Activated CD8-positive, alpha-beta T cell treated with anti-CD3 and anti-CD28 coated beads, Interleukin-2, amount 10 ng/mL, durations not matched to agents 7 days and 5 days (primary cell): Measurements from ENCODE around the gene RTN4RL2. TPM values are rescaled to one million over a fixed set of nuclear protein-coding genes. Genes with fewer than 3 reads are reported as not detected.

ENCODE experiments used
- ATAC-seq: fragments of 150-1000 bp; cut with Tn5 transposase; one replicate; pipeline ENCODE4 v1.10.0; 2021; ENCODE audit warnings: moderate library complexity
- CTCF ChIA-PET: fragments of 350-600 bp; sonication (Branson Sonifier 250); formaldehyde crosslinking; loops from one replicate; lab custom pipeline; 2021; ENCODE audit warnings: antibody characterized with exemption; lab: Charles Lee
- POLR2A ChIA-PET: fragments of 350-600 bp; sonication (Branson Sonifier 250); formaldehyde crosslinking; loops from one replicate; lab custom pipeline; 2021; ENCODE audit warnings: antibody characterized with exemption; lab: Charles Lee
- DNase-seq: peaks from one replicate; pipeline ENCODE4 v3.0.0-alpha.2; 2020
- H3K27ac Mint-ChIP-seq: one replicate; pipeline ENCODE4 v1.8.0; 2021; ENCODE audit warnings: mild to moderate bottlenecking, mixed read lengths
- H3K27me3 Mint-ChIP-seq: one replicate; pipeline ENCODE4 v1.8.0; 2021; ENCODE audit warnings: low read depth, mixed read lengths
- H3K36me3 Mint-ChIP-seq: one replicate; pipeline ENCODE4 v1.8.0; 2021; ENCODE audit warnings: low read depth, mixed read lengths
- H3K4me1 Mint-ChIP-seq: one replicate; pipeline ENCODE4 v1.8.0; 2021; ENCODE audit warnings: low read depth, mixed read lengths
- H3K4me3 Mint-ChIP-seq: one replicate; pipeline ENCODE4 v1.8.0; 2021; ENCODE audit warnings: mild to moderate bottlenecking, mixed read lengths
- H3K9me3 Mint-ChIP-seq: one replicate; pipeline ENCODE4 v1.8.0; 2022; ENCODE audit warnings: mixed read lengths; ENCODE audit not compliant: insufficient read depth
- total RNA-seq, 2 experiments: library from RNA; stranded (reverse); gene quantifications; one replicate each; pipeline ENCODE4 v1.2.3, GENCODE V29; 2021

Gene RTN4RL2
- under 1 TPM; 0.47 to 0.57 TPM for total RNA-seq

GRCh38 chr11:57460022-57460757 lies at the start of gene RTN4RL2:
Gene RTN4RL2, plus strand, starts transcription at chr11:57460528. Its CDS starts 338 bp downstream, at chr11:57460866.
- Mint-ChIP-seq H3K36me3 (no peaks in the 10 kb centered on the region), H3K9me3 (no peaks in the 10 kb centered on the region), H3K27ac (no peak within 1 kb of the TSS), H3K4me1 (peaks cover 39% of the 10 kb centered on the region), H3K27me3 (peaks cover 39% of the 10 kb centered on the region), H3K4me3 (peak within 1 kb of the TSS; percentile 70)
- CTCF ChIA-PET = interaction anchor here (0.6 to 9.8 kb wide), 20 partner anchors 8 to 1075 kb away, joined by 3 to 239 read pairs (median 4); partner anchors contain the start of gene SLC43A3
- POLR2A ChIA-PET = interaction anchor here (1.3 kb wide), 1 partner anchor 65 kb away, joined by 3 read pairs; no protein-coding TSS in a partner anchor
- DNase-seq = peak; percentile 65
- ATAC-seq = peak; percentile 69

GRCh38 chr11:57413681-57414080 lies 46.6 kb upstream of the RTN4RL2 start:
- Mint-ChIP-seq H3K4me3 (no peak overlapping the region), H3K27ac (peak overlapping the region; percentile 12), H3K9me3 (no peaks in the 10 kb centered on the region), H3K4me1 (peaks cover 8% of the 10 kb centered on the region), H3K27me3 (no peaks in the 10 kb centered on the region), H3K36me3 (peaks cover 77% of the 10 kb centered on the region)
- ChIA-PET POLR2A (interaction anchor here (0.6 kb wide), 1 partner anchor 13 kb away, joined by 3 read pairs; no protein-coding TSS in a partner anchor), CTCF (no interaction called here)
- no peak for ATAC-seq
- DNase-seq = no peak

GRCh38 chr11:57414612-57415212 lies 45.6 kb upstream of the RTN4RL2 start:
- Mint-ChIP-seq H3K27me3 (no peaks in the 10 kb centered on the region), H3K36me3 (peaks cover 75% of the 10 kb centered on the region), H3K9me3 (no peaks in the 10 kb centered on the region), H3K27ac (no peak overlapping the region), H3K4me3 (no peak overlapping the region), H3K4me1 (peaks cover 8% of the 10 kb centered on the region)
- CTCF ChIA-PET = no interaction called here
- POLR2A ChIA-PET = no interaction called here
- no peak for ATAC-seq
- no peak for DNase-seq

- Mint-ChIP-seq H3K27me3 (no peaks in the 10 kb centered on the region), H3K4me3 (no peak overlapping the region), H3K9me3 (no peaks in the 10 kb centered on the region), H3K4me1 (peaks cover 17% of the 10 kb centered on the region), H3K27ac (no peak overlapping the region), H3K36me3 (peaks cover 79% of the 10 kb centered on the region)
- ChIA-PET POLR2A (no interaction called here), CTCF (interaction anchor here (0.9 to 1.3 kb wide), 3 partner anchors 9 to 111 kb away, joined by 3 to 5 read pairs (median 4); no protein-coding TSS in a partner anchor)
- no peak for DNase-seq
- ATAC-seq = no peak
Measured at GRCh38 chr11:57416436-57416835, 43.9 kb upstream of the RTN4RL2 start.

- peaks cover 23% of the 10 kb centered on the region for H3K4me1 Mint-ChIP-seq
- CTCF ChIA-PET = interaction anchor here (0.9 to 1.6 kb wide), 3 partner anchors 9 to 110 kb away, joined by 3 to 4 read pairs (median 3); no protein-coding TSS in a partner anchor
- POLR2A ChIA-PET = no interaction called here
Measured at GRCh38 chr11:57417056-57417455, 43.3 kb upstream of the RTN4RL2 start.

GRCh38 chr11:57418131-57418530 lies 42.2 kb upstream of the RTN4RL2 start:
- ATAC-seq (no peak), DNase-seq (no peak)
- CTCF ChIA-PET = interaction anchor here (1.2 to 1.6 kb wide), 2 partner anchors 39 to 62 kb away, joined by 3 read pairs; no protein-coding TSS in a partner anchor
- Mint-ChIP-seq H3K27me3 (no peaks in the 10 kb centered on the region), H3K9me3 (no peaks in the 10 kb centered on the region), H3K27ac (no peak overlapping the region), H3K4me3 (no peak overlapping the region), H3K4me1 (peaks cover 34% of the 10 kb centered on the region), H3K36me3 (peaks cover 86% of the 10 kb centered on the region)
- POLR2A ChIA-PET = interaction anchor here (0.6 to 1.5 kb wide), 5 partner anchors 8 to 127 kb away, joined by 3 to 5 read pairs (median 3); no protein-coding TSS in a partner anchor

More at GRCh38 chr11:57417056-57417455, 43.3 kb upstream of the RTN4RL2 start:
- Mint-ChIP-seq H3K9me3 (no peaks in the 10 kb centered on the region), H3K4me3 (no peak overlapping the region), H3K36me3 (peaks cover 81% of the 10 kb centered on the region), H3K27me3 (no peaks in the 10 kb centered on the region), H3K27ac (no peak overlapping the region)
- no peak for DNase-seq
- ATAC-seq = no peak

- DNase-seq (no peak), ATAC-seq (no peak)
- H3K4me1 Mint-ChIP-seq = peaks cover 42% of the 10 kb centered on the region
- peak overlapping the region; percentile 20 for H3K27ac Mint-ChIP-seq
- H3K36me3 Mint-ChIP-seq = peaks cover 86% of the 10 kb centered on the region
- CTCF ChIA-PET = interaction anchor here (1.2 kb wide), 1 partner anchor 61 kb away, joined by 3 read pairs; no protein-coding TSS in a partner anchor
- H3K4me3 Mint-ChIP-seq = no peak overlapping the region
- POLR2A ChIA-PET = interaction anchor here (1.5 kb wide), 1 partner anchor 13 kb away, joined by 5 read pairs; no protein-coding TSS in a partner anchor
- no peaks in the 10 kb centered on the region for H3K9me3 Mint-ChIP-seq
- H3K27me3 Mint-ChIP-seq = no peaks in the 10 kb centered on the region
Measured at GRCh38 chr11:57419146-57419545, 41.2 kb upstream of the RTN4RL2 start.

GRCh38 chr11:57421066-57421465 lies 39.3 kb upstream of the RTN4RL2 start:
- CTCF ChIA-PET = interaction anchor here (0.7 to 1.7 kb wide), 4 partner anchors 37 to 106 kb away, joined by 3 to 5 read pairs (median 4); partner anchors contain the start of gene RTN4RL2
- Mint-ChIP-seq H3K36me3 (peaks cover 85% of the 10 kb centered on the region), H3K4me1 (peaks cover 55% of the 10 kb centered on the region), H3K4me3 (no peak overlapping the region), H3K9me3 (no peaks in the 10 kb centered on the region), H3K27ac (no peak overlapping the region), H3K27me3 (no peaks in the 10 kb centered on the region)
- POLR2A ChIA-PET = no interaction called here
- no peak for DNase-seq
- no peak for ATAC-seq

GRCh38 chr11:57421805-57422204 lies 38.5 kb upstream of the RTN4RL2 start:
- ChIA-PET POLR2A (no interaction called here), CTCF (interaction anchor here (1.0 to 1.3 kb wide), 2 partner anchors 37 to 39 kb away, joined by 3 to 5 read pairs; partner anchors contain the start of gene RTN4RL2)
- ATAC-seq (no peak), DNase-seq (no peak)
- H3K4me1 Mint-ChIP-seq = peaks cover 61% of the 10 kb centered on the region
- H3K4me3 Mint-ChIP-seq = no peak overlapping the region
- peaks cover 84% of the 10 kb centered on the region for H3K36me3 Mint-ChIP-seq
- H3K27ac Mint-ChIP-seq = peak overlapping the region; percentile 21
- H3K9me3 Mint-ChIP-seq = no peaks in the 10 kb centered on the region
- no peaks in the 10 kb centered on the region for H3K27me3 Mint-ChIP-seq

- CTCF ChIA-PET = no interaction called here
- no peak for ATAC-seq
- H3K4me1 Mint-ChIP-seq = peaks cover 68% of the 10 kb centered on the region
- H3K9me3 Mint-ChIP-seq = no peaks in the 10 kb centered on the region
- POLR2A ChIA-PET = no interaction called here
- no peaks in the 10 kb centered on the region for H3K27me3 Mint-ChIP-seq
- no peak overlapping the region for H3K4me3 Mint-ChIP-seq
- no peak for DNase-seq
- peaks cover 75% of the 10 kb centered on the region for H3K36me3 Mint-ChIP-seq
- peak overlapping the region; percentile 68 for H3K27ac Mint-ChIP-seq
Measured at GRCh38 chr11:57422669-57423068, 37.7 kb upstream of the RTN4RL2 start.

- peaks cover 3% of the 10 kb centered on the region for H3K27me3 Mint-ChIP-seq
- peak overlapping the region; percentile 88 for H3K27ac Mint-ChIP-seq
- ATAC-seq (no peak), DNase-seq (no peak)
- peaks cover 65% of the 10 kb centered on the region for H3K36me3 Mint-ChIP-seq
- peaks cover 66% of the 10 kb centered on the region for H3K4me1 Mint-ChIP-seq
- no peaks in the 10 kb centered on the region for H3K9me3 Mint-ChIP-seq
- CTCF ChIA-PET = interaction anchor here (2.1 to 6.4 kb wide), 2 partner anchors 35 to 103 kb away, joined by 7 to 80 read pairs; partner anchors contain the start of gene RTN4RL2
- peak overlapping the region; percentile 88 for H3K4me3 Mint-ChIP-seq
- POLR2A ChIA-PET = interaction anchor here (0.6 to 1.8 kb wide), 5 partner anchors 144 to 1154 kb away, joined by 3 to 5 read pairs (median 3); partner anchors contain the start of gene MED19
Measured at GRCh38 chr11:57424137-57424791, 36.1 kb upstream of the RTN4RL2 start.
